DMS153 treated with DMSO at 0.1 percent for 48 hours (cell line): Measurements from ENCODE around the gene SEC22C.
A peak's percentile ranks its signal among the peaks of the same experiment; 100 is the strongest.

Experiments
- DNase-seq: peaks from one replicate; lab custom pipeline; 2025; ENCODE audit not compliant: unreplicated experiment; lab: John Stamatoyannopoulos, UW

The SEC22C gene

DNA sequence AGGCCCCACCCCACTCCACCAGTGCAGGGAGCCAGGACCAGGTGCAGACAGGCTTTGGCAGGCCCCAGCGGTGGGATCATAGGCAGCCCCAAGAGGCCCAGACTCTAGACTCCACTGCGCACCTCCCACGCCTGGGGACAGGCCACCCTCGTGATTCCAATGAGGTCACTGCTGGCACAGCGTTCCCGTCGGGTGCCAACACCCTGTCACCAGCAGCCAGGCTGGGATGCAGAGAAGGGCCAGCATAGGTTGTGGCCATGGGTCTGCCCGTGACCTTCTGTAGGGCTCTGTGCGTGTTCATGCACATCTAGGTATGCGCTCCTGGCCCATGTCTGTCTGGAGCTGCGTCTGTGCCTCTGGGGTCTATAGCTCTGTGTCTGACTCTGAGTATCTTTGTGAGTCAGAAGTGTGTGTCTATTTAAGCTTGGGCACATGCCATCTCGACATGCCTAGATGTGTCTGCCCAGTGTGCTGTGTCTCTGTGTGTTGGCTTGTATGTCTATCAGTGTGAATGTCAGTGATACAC is 66.3 kb downstream of the SEC22C start:
- DNase-seq, result no peak

DNA sequence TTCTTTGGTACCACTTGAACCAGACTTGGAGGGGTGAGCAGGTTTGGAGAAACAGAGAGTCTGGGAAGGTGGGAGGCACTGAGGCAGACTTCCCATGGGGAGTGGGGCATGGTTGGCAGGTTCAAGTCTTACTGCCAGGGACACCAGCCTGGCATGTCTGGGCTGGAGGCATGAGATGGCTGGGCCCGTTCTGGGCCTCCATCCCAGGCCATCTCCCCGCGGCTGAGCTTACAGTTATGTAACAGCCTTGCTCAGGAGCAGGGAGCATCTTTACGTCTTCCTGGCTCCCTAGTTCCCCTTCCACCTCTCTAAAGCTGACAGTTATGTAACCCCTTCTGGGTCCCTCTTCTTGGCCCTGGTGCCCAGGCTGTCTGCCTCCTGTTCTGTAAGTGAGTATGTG is 66.9 kb downstream of the SEC22C start:
- DNase-seq, result no peak

DNA sequence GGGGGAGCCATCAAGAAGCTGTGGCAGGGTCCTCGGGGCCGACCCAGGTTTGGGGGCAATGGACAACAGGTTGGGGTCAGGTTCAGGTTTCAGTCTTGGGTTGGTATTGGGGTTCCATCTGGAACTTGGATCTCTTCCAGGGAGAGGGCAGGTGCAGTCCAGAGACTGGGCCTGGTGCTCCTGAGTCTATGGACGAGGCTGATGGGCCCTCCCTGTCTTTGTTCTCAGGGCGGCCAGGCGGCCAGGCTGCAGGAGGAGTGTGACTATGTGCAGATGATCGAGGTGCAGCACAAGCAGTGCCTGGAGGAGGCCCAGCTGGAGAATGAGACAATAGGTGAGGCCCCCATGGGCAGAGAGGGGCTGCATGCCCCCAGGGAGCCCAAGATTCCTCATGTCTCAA is 68.2 kb downstream of the SEC22C start:
- DNase-seq, result no peak

DNA sequence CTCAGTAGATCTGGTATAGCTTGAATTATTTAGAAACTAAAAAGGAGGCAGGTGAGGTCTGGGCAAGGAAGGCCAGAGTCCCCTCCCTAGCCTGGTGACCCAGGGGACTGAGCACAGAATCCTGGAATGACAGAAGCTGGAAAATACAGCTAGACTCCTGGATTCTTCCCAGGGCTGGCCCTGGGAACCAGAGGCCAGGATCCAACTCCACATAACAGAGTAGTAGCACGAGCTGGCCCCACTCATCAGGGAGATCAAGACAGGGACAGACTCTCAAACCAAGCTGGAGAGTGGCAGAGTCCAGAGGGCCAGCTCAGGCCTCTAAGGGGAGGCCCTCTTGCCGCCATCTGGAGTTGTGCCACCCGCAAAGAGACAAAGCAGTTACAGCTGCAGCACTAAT is 68.6 kb downstream of the SEC22C start:
- no peak for DNase-seq

DNA sequence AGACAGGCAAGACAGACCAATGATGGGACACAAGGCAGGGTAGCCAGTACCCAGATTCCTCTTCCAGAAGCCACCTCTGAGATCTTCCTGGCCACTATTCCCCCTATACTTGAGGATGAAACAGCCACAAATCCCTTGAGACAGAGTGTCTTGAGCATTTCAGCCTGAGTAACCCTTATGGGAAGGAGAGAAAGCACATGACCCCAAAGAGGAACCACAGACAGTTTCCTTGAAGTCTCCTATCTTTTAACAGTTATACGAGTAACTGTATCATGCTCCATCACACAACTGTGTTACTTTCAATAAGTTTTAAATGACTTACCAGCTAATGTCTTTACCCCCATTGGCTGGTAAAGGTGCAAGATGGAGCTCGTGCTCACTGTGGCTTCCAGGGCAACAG is 70.0 kb downstream of the SEC22C start:
- DNase-seq, result no peak

DNA sequence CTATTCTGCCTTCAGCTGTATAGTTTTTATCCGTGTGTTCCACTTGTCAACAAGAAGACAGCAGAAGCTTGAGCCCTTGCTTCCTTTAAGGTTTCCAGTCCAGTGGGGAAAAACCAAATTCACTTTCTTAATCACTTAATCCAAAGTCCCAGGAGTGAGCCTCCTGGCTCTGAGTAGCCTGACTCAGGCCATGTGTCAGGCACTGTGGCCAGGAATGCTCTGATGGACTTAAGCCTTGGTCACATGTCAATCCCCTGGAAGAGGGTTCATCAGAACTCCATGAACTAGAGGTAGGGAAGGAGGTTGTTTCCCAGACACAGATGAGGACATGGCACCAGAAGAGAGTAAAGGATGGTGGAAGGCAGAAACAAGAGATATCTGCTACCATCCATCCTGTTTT is 70.6 kb downstream of the SEC22C start:
- no peak for DNase-seq

DNA sequence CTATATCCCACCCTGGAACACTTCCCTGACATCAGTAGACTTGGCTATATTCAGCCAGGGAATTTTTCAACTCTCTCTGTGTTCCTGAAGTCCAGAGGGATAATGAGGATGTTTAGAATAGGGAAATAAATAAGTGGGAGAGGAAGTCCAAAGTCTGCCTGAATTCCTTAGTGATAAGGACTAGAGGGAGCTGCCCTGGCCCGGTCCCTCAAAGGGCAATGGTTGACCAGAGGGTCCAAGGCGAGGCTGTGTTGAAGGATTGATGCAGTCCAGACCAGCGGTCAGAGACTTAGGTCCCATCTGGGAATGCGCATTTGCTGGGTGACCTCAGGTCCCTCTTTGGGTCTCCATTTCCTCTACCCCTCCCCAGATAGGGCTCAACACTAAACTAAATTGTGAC is 71.4 kb downstream of the SEC22C start:
- no peak for DNase-seq

DNA sequence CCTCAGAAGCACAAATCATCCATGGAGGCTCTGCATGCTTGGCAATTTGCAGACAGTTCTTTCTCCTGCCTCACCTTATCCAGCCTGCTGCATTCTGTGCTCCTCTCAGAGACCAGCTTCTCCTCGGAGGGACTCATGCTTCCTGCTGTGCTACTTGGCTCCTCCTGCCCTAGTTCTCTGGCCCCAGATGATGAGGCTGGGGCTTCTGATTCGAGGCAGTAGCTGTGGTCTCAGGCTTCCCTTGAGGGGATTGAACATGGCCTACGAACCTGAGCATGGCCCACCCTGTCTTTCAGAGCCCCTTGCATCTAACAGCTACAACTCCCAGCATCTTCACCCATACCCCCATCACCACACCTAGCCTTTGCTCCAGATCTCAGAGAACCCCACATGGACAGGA is 72.7 kb downstream of the SEC22C start:
- no peak for DNase-seq

DNA sequence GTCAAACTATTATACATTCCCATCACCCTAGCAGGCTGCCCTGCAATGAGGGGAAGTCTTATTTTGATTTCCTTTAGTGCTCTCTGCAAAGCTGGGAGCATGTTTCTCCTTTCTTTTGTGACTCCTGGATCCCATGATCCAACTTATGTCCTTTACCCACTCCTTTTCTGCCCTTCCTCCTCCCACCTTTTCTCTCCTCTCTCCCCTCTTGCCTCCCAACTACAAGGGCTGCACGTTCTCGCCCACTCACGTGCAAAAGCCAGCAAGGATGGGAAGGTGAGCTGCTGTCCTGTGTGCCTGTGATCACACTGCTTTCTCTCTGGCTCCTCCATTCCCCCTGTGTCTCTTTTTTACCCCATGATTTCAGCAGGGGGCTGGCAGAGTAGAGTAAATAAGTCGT is 73.2 kb downstream of the SEC22C start:
- DNase-seq, result no peak

DNA sequence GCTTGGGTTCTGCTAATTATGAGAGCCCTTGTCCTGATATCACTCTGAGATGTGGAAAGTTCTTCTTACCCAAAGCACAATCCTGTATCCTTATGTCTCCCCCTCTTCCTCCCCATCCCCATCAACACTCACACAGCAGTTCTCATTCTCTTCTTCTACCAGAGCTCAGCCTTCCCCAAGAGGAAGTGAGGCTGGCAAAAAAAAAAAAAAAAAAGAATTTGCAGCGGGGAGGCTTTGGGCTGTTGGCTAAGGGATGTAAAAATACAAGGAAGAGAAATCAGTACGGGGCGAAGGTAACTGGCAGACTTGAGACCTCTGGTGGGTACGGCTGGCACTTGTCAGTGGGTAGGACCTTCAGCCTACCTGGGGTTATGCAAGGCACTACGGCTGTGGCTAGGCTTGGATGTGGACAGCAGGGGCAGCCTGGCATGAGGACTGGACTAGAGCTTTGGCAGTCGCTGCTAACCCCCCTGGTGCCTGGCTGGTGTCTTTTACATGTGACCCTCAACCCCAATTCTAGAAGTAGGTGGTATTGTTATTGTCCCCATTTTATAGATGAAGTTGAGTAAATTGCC is 73.9 kb downstream of the SEC22C start:
- no peak for DNase-seq

DNA sequence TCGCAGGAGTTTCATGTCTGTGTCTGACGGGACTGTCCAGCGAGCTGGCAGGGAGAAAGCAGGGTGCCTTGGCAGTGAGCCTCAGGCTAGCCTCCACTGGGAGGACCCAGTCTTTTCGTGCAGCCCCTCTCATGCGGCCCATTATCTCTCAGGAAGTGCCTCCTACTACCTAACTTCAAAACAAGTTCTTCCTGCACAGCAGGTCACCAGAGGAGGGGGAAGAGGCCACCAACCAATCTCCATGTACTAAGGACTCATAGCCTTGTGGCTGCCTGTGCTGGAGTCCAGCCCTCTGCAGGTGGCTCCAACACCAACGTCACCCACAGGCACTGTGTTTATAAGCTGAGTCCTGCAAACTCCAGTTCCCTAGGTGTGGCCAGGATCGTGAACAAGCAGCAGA is 74.5 kb downstream of the SEC22C start:
- DNase-seq, result no peak

DNA sequence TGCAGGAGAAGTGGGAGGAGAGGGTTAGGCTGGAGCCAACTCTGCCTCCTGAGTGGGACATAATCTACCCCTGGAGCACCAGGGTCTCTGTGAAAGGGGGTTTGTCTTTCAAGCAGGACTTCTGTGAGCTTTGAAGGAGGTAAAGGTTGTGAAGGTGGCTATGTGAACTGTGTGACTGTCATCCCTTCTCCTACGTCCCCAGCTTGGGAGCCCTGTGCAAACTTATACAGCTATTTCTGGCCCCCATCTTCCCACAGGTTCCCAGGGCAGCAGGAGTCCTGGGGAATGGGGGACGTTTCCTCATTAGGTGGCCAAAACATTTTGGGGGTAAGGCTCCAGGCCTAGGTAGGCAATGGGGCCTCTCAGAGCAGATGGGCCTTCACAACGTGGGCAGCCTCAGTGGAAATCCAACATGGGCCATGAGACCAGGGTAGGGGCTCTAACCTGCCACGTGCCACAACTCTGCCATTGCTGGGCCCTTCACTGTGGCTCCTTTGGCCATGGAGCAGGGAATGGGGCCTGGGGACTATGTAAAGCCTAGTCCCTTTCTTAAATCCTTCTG is 75.8 kb downstream of the SEC22C start:
- DNase-seq, result no peak

DNA sequence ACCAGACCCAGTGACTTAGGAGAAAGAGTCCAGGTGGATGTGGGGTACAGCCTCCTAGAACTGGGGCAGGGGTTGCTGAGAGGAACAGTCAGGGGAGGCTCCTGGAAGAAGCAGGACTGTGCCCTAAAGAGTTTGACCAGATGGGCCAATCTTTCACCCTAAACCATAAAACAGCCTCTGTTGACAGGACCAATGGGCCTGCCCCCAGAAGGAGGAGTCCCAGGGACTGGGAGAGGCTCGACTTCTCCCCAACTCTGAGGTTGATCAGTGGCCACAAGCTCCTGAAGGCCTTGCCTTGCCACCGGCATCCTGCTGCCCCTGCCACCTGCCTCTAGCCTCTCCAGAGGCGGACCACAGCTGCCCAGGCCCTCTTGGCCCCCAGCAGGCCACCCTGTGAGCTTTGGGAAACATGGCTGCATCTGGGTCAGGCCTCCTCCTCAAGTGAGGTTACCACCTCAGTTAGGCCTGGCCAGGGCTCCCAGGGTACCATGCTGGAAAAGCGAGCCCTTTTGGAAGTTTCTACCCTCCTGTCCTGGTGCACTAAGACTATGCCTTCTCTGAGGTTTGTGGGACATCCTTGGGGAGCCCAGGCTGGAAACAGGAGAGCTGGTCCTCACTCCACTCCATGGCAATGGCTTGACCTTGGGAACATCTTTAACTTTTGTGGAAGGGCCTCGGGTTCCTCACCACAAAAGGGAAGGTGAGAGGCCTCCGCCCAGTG is 76.5 kb downstream of the SEC22C start:
- no peak for DNase-seq

DNA sequence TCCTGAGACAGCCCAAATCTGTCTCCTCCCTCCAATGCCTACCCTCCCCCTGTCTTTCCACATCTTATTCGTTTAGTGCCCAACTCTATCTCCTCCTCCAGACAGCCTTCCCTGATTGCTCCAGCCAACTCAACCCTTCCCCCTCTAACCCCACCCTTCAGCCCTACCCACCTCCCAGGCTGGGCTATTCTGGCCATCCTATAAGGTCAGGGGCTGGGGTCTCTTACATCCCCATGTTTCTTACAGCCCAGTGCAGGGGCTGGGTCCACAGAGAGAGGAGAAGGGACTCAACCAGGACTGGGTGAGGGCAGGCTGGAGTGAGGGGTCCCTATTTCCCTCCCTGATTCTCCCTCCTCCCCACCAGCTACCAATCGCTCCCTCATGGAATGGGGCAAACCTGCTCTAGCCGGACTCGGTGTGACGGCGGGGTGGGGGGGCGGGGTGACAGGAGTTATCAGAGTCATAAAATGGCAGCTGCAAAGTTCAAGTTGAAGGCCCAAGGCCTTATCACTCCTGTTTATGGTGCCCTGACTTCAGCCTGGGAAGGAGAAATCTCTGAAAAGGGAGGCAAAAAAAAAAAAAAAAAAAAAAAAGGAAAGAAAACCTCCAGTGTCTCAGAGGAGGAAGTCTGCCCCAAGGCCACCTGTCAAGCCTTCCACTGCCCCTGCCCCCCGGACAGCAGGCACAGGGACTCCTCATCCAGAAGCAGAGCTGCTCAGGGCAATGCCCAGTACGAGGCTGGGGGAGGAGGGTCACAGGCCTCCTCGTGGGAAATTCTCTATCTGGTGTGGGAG is 77.2 kb downstream of the SEC22C start:
- DNase-seq, result no peak

DNA sequence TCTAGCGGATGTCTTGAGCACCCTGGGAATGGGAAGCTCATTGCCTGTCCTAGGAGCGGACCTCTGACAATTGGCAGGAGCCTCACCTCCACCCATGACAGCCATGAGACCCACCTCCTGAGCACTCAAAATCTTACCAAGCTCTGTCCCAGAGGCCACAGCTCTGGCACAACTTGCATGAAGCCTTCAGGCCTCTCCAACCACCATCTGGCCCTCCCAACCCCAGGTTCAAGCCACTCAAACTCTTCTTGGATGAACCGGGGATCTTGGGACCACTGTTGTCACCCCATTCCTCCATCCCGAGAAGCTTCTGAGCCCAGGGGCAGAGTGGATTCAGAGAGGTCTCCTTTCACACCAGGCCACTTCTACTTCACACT is 77.8 kb downstream of the SEC22C start:
- no peak for DNase-seq

DNA sequence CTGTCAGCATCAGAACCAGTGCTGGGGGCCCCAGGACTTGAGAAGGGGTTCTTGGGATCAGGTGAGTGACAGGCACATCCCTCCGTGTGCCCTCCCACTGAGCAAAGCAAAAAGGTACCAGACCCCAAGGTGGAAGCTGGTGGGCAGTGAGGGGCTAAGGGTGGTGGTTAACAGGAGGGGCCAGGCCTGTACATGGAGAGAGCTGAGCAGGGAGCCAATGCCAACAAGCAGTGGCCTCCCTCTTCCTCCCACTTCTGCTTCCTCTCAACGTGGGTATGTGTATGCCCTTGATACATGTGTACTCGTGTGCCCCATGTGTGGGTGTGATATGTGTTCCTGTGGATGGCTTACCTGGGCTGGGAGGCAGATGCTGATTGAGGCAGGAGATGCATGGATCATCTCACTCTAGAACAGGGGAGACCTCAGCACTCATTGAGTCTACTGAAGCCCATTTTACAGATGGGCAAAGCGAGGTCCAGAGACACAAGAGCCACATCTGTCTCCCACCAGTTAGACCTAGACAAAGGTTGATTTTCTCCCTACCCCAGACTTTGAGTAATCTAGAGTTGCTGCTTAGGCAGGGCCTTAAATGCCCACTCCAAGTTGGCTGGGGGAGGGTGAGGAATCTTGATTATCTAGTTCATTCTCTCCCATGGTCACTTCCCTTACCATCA is 78.4 kb downstream of the SEC22C start:
- no peak for DNase-seq

DNA sequence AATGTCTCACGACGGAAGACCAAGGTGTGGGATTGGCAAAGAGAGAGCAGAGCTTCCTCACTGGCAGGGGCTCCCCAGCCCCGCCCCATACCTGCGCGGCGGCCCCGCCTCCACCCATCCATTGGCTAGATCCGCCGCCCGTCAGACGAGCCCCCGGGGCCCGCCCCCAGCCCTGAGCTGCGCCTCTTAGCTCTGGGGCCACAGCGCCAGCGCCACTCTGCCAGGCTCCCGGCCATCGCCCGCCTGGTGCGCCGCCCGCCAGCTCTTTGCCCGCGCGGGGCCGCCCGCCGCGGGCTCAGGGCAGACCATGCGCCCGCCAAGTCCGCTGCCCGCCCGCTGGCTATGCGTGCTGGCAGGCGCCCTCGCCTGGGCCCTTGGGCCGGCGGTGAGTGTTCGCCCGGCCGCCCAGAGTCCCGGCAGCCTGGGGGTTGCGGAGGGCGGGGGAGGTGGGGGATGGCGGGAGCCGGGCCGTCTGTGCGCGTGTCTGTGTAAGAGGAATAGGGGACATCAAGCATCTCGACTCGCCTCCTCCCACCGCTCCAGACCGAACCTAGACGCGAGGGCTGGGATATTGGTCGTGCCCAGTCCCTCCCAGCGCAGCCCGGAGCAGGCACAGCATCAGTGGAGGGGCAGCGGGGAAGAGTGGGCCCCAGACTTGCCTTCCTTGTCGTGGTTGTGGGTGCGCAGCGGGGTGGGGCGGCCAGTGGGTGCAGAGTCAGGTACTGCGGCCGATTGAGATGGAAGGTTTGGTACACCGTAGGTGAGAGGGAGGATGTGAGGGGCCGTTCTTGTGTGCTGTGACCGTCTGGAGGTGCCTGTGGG is 79.1 kb downstream of the SEC22C start, which contains the start of gene VIPR1:
Gene VIPR1 (plus strand): TSS at position 215 of the 822 bp plus-strand sequence. CDS start 93 bp downstream, at position 308.
- DNase-seq, result peak; percentile 14

DNA sequence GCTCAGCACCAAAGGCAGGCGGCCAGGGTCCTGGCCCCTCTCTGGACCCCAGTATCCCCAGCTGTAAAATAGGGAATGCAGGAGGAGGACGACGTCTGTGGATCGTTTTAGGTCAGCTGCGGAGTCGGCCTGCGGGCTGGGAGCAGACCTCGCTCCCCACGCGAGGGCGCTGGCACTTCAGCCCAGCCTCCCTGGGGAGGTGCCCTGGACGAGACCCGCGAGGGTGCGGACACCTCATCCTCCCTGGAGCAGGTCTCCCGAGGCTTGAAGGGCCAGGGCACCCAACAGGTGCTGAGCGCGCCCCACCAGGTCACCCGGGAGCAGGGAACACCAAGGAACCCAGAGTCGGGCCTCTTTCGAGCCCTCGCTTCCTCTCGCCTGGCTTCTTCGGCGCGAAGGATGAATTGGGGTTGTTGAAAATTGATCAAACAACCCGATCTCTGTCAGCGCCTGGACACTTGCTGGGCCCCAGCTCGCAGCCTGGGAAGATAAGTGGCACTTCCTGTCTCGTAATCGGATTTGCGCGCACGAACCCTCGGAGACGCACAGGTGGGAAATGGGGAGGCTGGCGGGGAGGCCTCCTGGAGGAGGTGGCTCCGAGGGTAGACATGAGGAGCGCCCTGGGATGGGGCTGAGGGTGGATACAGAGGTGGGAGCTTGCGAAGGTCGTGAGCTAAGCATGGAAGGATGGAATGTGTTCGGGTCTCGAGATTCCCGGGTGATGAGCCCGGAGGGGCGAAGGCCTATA is 79.9 kb downstream of the SEC22C start:
- no peak for DNase-seq

DNA sequence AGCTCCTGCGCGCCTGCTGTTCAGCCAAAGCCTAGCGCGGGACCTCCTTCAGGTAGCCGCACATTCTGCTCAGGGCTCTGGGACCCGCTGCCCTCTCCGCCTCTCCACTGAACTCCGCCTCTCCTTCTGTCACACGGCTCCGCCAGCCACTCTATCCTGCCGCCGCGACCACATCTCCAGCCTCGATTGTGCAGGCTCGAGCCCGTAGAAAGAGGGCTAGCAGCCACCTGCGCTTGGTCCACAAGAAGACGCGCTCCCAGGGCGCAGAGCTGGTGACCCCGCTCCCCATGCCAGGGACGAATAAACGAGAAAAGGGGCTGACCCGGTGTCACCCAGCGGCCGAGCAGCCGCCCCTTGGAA is 80.5 kb downstream of the SEC22C start:
- no peak for DNase-seq

DNA sequence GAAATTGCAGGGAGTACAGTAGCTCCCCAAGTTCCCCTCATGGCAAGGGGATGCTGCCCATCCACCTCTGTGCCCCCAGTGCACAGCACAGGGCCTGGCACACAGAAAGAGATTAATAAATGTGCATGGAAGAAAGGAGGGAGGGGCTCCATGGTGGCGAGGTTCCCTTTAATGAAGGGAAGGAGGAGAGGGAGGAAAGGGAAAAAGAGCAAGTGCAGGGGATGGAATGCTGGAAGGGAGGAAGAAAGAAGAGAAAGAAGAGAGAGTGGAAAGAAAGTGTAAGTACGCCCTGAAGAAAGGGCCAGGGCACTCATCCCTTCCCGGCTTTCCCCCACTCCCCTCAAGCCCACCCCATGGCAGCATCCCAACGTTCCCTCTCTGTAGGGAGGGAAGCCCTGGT is 80.9 kb downstream of the SEC22C start:
- no peak for DNase-seq
